GM19452 (cell line): ENCODE results near the gene G3BP1.
"Not testable (repeated sequence)": the region's sequence is repeated elsewhere in the genome, so short reads cannot be mapped to it uniquely, and the experiment has no call there.

Experiments used
- ATAC-seq: cut with Tn5 transposase; IDR thresholded peaks from one replicate; pipeline ENCODE4 v1.9.1; 2021; ENCODE audit not compliant: unreplicated experiment

Gene G3BP1

GRCh38 chr5:151856861-151857260, 85.1 kb downstream of the G3BP1 start:
- ATAC-seq, result no peak

GRCh38 chr5:151860867-151861266, 89.1 kb downstream of the G3BP1 start:
- ATAC-seq, result not testable (repeated sequence)
